Measurements from ENCODE around the gene NMT2.

Gene NMT2

GRCh38 chr10:15208221-15208620 is 39.7 kb upstream of the NMT2 start:
- no peak for TF ChIP-seq CTCF (IDR thresholded peaks at IDR 0.05)

- no peak for TF ChIP-seq CTCF (IDR thresholded peaks at IDR 0.05)
Observed at GRCh38 chr10:15202639-15203038, 34.1 kb upstream of the NMT2 start.

- TF ChIP-seq CTCF (IDR thresholded peaks at IDR 0.05) = no peak
Observed at GRCh38 chr10:15201589-15202300, 33.3 kb upstream of the NMT2 start.

GRCh38 chr10:15200626-15201025 is 32.1 kb upstream of the NMT2 start:
- TF ChIP-seq CTCF (IDR thresholded peaks at IDR 0.05) = no peak

- TF ChIP-seq CTCF (IDR thresholded peaks at IDR 0.05) = no peak
Observed at GRCh38 chr10:15197911-15198310, 29.4 kb upstream of the NMT2 start.

- no peak for TF ChIP-seq CTCF (IDR thresholded peaks at IDR 0.05)
Observed at GRCh38 chr10:15197276-15197675, 28.8 kb upstream of the NMT2 start.

- TF ChIP-seq CTCF (IDR thresholded peaks at IDR 0.05) = no peak
Observed at GRCh38 chr10:15196021-15196834, 27.7 kb upstream of the NMT2 start.

Data from LNCAP (cell line).